Ovary (tissue), 9 donors: ENCODE data around the gene SPRY1. TPM values are rescaled to one million over a fixed set of nuclear protein-coding genes. Genes with fewer than 3 reads are reported as not detected.
A peak's percentile ranks its signal among the peaks of the same experiment; 100 is the strongest.

ENCODE experiments used
- DNase-seq, 5 donors: peaks; one replicate each; pipeline ENCODE4 v3.0.0-alpha.2; 2019 to 2020
- H3K27ac ChIP-seq, 2 donors: fragments of 200-600 bp; one replicate each; pipeline versions ENCODE4 v1.5.1 to v1.8.0; 2019 to 2022
- H3K27me3 ChIP-seq: fragments of 200-600 bp; one replicate; pipeline ENCODE4 v1.8.0; 2022
- H3K36me3 ChIP-seq: fragments of 200-600 bp; sonication (generic); one replicate; pipeline ENCODE4 v1.5.1; 2019
- H3K4me1 ChIP-seq: one replicate; pipeline ENCODE4 v1.8.1; 2013; ENCODE audit warnings: mild to moderate bottlenecking, moderate library complexity; ENCODE audit not compliant: insufficient read depth
- H3K4me3 ChIP-seq: fragments of 200-600 bp; sonication (generic); one replicate; pipeline ENCODE4 v1.5.1; 2017
- H3K9me3 ChIP-seq, 2 donors: fragments of 200-600 bp in 1 of 2; sonication (generic) in 1 of 2; one replicate each; pipeline versions ENCODE4 v1.5.1 to v1.8.1; 2013 to 2019; ENCODE audit warnings: mild to moderate bottlenecking in 1 of 2, moderate library complexity in 1 of 2
- CTCF ChIP-seq, 3 donors: fragments of 450-650 bp in 2 of 3; fragments of 200-600 bp in 1 of 3; IDR thresholded peaks; one replicate each; pipeline versions ENCODE4 v1.5.1 to v1.8.0; 2016 to 2022; ENCODE audit warnings: antibody characterized with exemption in 3 of 3, mild to moderate bottlenecking in 1 of 3
- EP300 ChIP-seq: sonication (generic); formaldehyde crosslinking; IDR thresholded peaks from one replicate; pipeline ENCODE4 v1.6.1; 2017; ENCODE audit warnings: antibody characterized with exemption
- POLR2A ChIP-seq: fragments of 450-650 bp; IDR thresholded peaks from one replicate; pipeline ENCODE4 v1.6.1; 2017; ENCODE audit warnings: antibody characterized with exemption, mild to moderate bottlenecking, moderate library complexity
- whole genome bisulfite sequencing, 3 donors: extraction: QIAGEN DNeasy Blood & Tissue Kit in 1 of 3; methylation state at CpG; one replicate each; pipeline versions ENCODE4 v1.1.5 to v1.1.7; 2013 to 2017; 5-methylcytosine and 5-hydroxymethylcytosine counted together
- intact Hi-C, 4 donors: fragments of 100-400 bp; cut with DNase I; formaldehyde crosslinking; loops; one replicate each; pipeline versions ENCODE4 v1.11.0 to v1.15.1; 2022 to 2023
- polyA plus RNA-seq, 2 donors: library from polyadenylated mRNA; stranded (reverse); fragments of 200-250 nt in 1 of 2; fragments of 350-450 nt in 1 of 2; fragmentation: Illumina TruSeq in 1 of 2; extraction: RNeasy Lipid Tissue Mini Kit (QIAGEN cat#74804) in 1 of 2; gene quantifications; one replicate each; pipeline ENCODE4 v1.2.3, GENCODE V29; 2013 to 2014
- total RNA-seq, 7 donors: library from RNA; depleted of rRNA in 2 of 7; stranded (reverse); fragments of >200 nt in 2 of 7; fragmentation: NEBNext Ultra II Directional in 3 of 7; extraction: Animal tissue kit (Norgen Biotek cat#: 25700) in 3 of 7; gene quantifications; one replicate each; pipeline versions ENCODE4 v1.1.0 to v1.2.4, GENCODE V29; 2016 to 2023
- donor health status: DM: no; HTN: no; CAD: no; lungs with moderate emphysema.
- donor health status: DM: no; HTN: no; CAD: no.
- donor health status: Bipolar disorder and iron deficiency.
- donor health status: DM: yes; HTN: yes; CAD: no.
- donor health status: DM: no; HTN: no; CAD: no.
- donor health status: DM: yes; HTN: yes; CAD: no.

The SPRY1 gene
- total and polyA plus RNA-seq, 9 donors: 22.5 to 124 (median 43.5) TPM

- peak overlapping the region; percentile 59 to 73 for H3K27ac ChIP-seq
- no peaks in the 10 kb centered on the region for H3K27me3 ChIP-seq
- H3K9me3 ChIP-seq: no peaks in the 10 kb centered on the region
- H3K4me1 ChIP-seq: no peaks in the 10 kb centered on the region
- peak; percentile 14 for TF ChIP-seq POLR2A
- no peak for TF ChIP-seq EP300
- TF ChIP-seq CTCF (IDR thresholded peaks at IDR 0.05): peak in 2 of 3 donors; percentile 61 to 79
- H3K4me3 ChIP-seq: peak overlapping the region; percentile 62
- intact Hi-C loops: loop anchor here in 2 of 4 donors (5.0 kb wide), 2 partner anchors 159 to 714 kb away; no protein-coding TSS in a partner anchor
- 0 to 1% (median 1%) methylated on average over 79 to 94 of the region's 94 CpGs for WGBS, 3 donors
- H3K36me3 ChIP-seq: no peaks in the 10 kb centered on the region
- DNase-seq: peak; percentile 63 to 81 (median 74)
Measured at GRCh38 chr4:123398066-123398852, 1.7 kb downstream of the SPRY1 start.

- H3K27me3 ChIP-seq: no peaks in the 10 kb centered on the region
- TF ChIP-seq CTCF (IDR thresholded peaks at IDR 0.05) (no peak), POLR2A (peak; percentile 10)
- H3K4me3 ChIP-seq: peak overlapping the region; percentile 62
- H3K9me3 ChIP-seq: no peaks in the 10 kb centered on the region
- DNase-seq: peak; percentile 48 to 74 (median 55)
- WGBS, 3 donors: 1% methylated on average over 38 to 41 of the region's 41 CpGs
- peak overlapping the region; percentile 59 to 73 for H3K27ac ChIP-seq
- intact Hi-C loops: loop anchor here in 2 of 4 donors (5.0 kb wide), 2 partner anchors 158 to 713 kb away; no protein-coding TSS in a partner anchor
- H3K4me1 ChIP-seq: no peaks in the 10 kb centered on the region
- H3K36me3 ChIP-seq: no peaks in the 10 kb centered on the region
Measured at GRCh38 chr4:123398853-123399626, 2.4 kb downstream of the SPRY1 start.

- H3K4me3 ChIP-seq: peak overlapping the region; percentile 62
- 6 to 8% (median 6%) methylated on average over 22 of the region's 22 CpGs for WGBS, 3 donors
- H3K9me3 ChIP-seq: no peaks in the 10 kb centered on the region
- no peaks in the 10 kb centered on the region for H3K36me3 ChIP-seq
- H3K27ac ChIP-seq: peak overlapping the region in 1 of 2 donors; percentile 59
- no peak for DNase-seq
- intact Hi-C loops: loop anchor here in 2 of 4 donors (5.0 kb wide), 2 partner anchors 158 to 713 kb away; no protein-coding TSS in a partner anchor
- H3K27me3 ChIP-seq: no peaks in the 10 kb centered on the region
- no peak for TF ChIP-seq CTCF (IDR thresholded peaks at IDR 0.05)
- H3K4me1 ChIP-seq: no peaks in the 10 kb centered on the region
Measured at GRCh38 chr4:123399627-123400358, 3.2 kb downstream of the SPRY1 start.
